Keratinocyte (primary cell): Measurements from ENCODE around the gene ACSL3. TPM values are rescaled to one million over a fixed set of nuclear protein-coding genes. Genes with fewer than 3 reads are reported as not detected.

Experiments used
- DNase-seq: peaks from one replicate; pipeline ENCODE4 v3.0.0-alpha.2; 2011; ENCODE audit warnings: low read depth, missing footprints, low spot score
- FAIRE-seq: peaks from 2 replicates; lab custom pipeline; 2011; peaks lifted over from hg19 to GRCh38; lab: Jason Lieb, UNC
- H2AFZ ChIP-seq: 2 replicates; pipeline ENCODE4 v1.6.0; 2012; ENCODE audit warnings: low read length, control low read depth, inconsistent platforms; ENCODE audit not compliant: control insufficient read depth
- H3K27ac ChIP-seq: 2 replicates; pipeline ENCODE4 v1.5.1; 2011; ENCODE audit warnings: low read length; ENCODE audit not compliant: control insufficient read depth, insufficient read depth
- H3K27me3 ChIP-seq: 3 replicates; pipeline ENCODE4 v1.6.0; 2011; ENCODE audit warnings: low read length; ENCODE audit not compliant: control insufficient read depth, insufficient read depth; ENCODE audit errors: extremely low read depth
- H3K36me3 ChIP-seq, 2 experiments: 2 replicates in 1 of 2; 3 replicates in 1 of 2; pipeline ENCODE4 v1.5.1; 2011; ENCODE audit warnings: low read length in 2 of 2, mild to moderate bottlenecking in 1 of 2; ENCODE audit not compliant: control insufficient read depth in 2 of 2, insufficient read depth in 2 of 2; ENCODE audit errors: extremely low read depth in 1 of 2
- H3K4me1 ChIP-seq: 3 replicates; pipeline ENCODE4 v1.5.1; 2011; ENCODE audit warnings: low read length; ENCODE audit not compliant: control insufficient read depth, insufficient read depth; ENCODE audit errors: extremely low read depth
- H3K4me2 ChIP-seq: 3 replicates; pipeline ENCODE4 v1.6.0; 2011; ENCODE audit warnings: low read depth, low read length; ENCODE audit not compliant: control insufficient read depth, insufficient read depth; ENCODE audit errors: extremely low read depth
- H3K4me3 ChIP-seq, 3 experiments: fragments of 200-600 bp in 1 of 3; sonication (generic) in 1 of 3; 2 replicates in 2 of 3; 3 replicates in 1 of 3; pipeline ENCODE4 v1.5.1; 2011 to 2016; ENCODE audit warnings: low read length in 3 of 3, mild to moderate bottlenecking in 3 of 3, control low read depth in 2 of 3, inconsistent platforms in 1 of 3, low read depth in 1 of 3, mixed read lengths in 1 of 3, mixed run types in 1 of 3, moderate library complexity in 1 of 3; ENCODE audit not compliant: control insufficient read depth in 2 of 3, insufficient read depth in 2 of 3; ENCODE audit errors: extremely low read depth in 1 of 3
- H3K79me2 ChIP-seq: 2 replicates; pipeline ENCODE4 v1.6.0; 2012; ENCODE audit warnings: low read length; ENCODE audit not compliant: control insufficient read depth, insufficient read depth
- H3K9ac ChIP-seq: 3 replicates; pipeline ENCODE4 v1.6.0; 2011; ENCODE audit warnings: low read length; ENCODE audit not compliant: control insufficient read depth, insufficient read depth; ENCODE audit errors: extremely low read depth
- H3K9me1 ChIP-seq: 3 replicates; pipeline ENCODE4 v1.6.0; 2011; ENCODE audit warnings: low read length; ENCODE audit not compliant: control insufficient read depth, insufficient read depth; ENCODE audit errors: extremely low read depth
- H3K9me3 ChIP-seq: 2 replicates; pipeline ENCODE4 v1.5.1; 2012; ENCODE audit warnings: low read depth, low read length; ENCODE audit not compliant: control insufficient read depth
- H4K20me1 ChIP-seq: 3 replicates; pipeline ENCODE4 v1.6.0; 2011; ENCODE audit warnings: low read length; ENCODE audit not compliant: control insufficient read depth, insufficient read depth; ENCODE audit errors: extremely low read depth
- EZH2 ChIP-seq: IDR thresholded peaks from one replicate; pipeline ENCODE4 v1.6.1; 2012; ENCODE audit warnings: inconsistent platforms, mild to moderate bottlenecking, low read length, moderate library complexity
- dilution Hi-C: fragments of 300-500 bp; cut with MboI; formaldehyde crosslinking; loops from one replicate; pipeline ENCODE4 v1.7.0; 2020; ENCODE audit warnings: low sequenced_read_pairs; ENCODE audit not compliant: extremely low pct_ligation_motif_present
- polyA plus RNA-seq, 5 experiments: library from polyadenylated mRNA; depleted of rRNA in 3 of 5; stranded (reverse) in 3 of 5; stranded (forward) in 1 of 5; unstranded in 1 of 5; fragments of >200 nt; gene quantifications; 1 replicate in 1 of 5; 2 replicates in 3 of 5; 3 replicates in 1 of 5; pipeline versions ENCODE4 v1.2.1 to v1.2.3, GENCODE V29; 2011 to 2012; ENCODE audit warnings: missing spikeins in 2 of 5, low read depth in 1 of 5, low replicate concordance in 1 of 5
- TF ChIP-seq, protein P1 (sequence below), 3 experiments: IDR thresholded peaks in 1 of 3; conservative IDR thresholded peaks in 1 of 3; optimal IDR thresholded peaks in 1 of 3; 2 replicates in 2 of 3; 3 replicates in 1 of 3; pipeline versions ENCODE3 to v1.5.1; 2011; ENCODE audit warnings: low read length in 3 of 3, mild to moderate bottlenecking in 3 of 3, moderate library complexity in 2 of 3, control low read depth in 1 of 3, inconsistent platforms in 1 of 3; ENCODE audit not compliant: insufficient read depth in 2 of 3; ENCODE audit errors: extremely low read depth in 1 of 3

Gene ACSL3
- polyA plus RNA-seq, 1 donor (not counting 4 experiments of a cell fraction or from before 2014, with no cell fraction given) = 197 TPM

DNA sequence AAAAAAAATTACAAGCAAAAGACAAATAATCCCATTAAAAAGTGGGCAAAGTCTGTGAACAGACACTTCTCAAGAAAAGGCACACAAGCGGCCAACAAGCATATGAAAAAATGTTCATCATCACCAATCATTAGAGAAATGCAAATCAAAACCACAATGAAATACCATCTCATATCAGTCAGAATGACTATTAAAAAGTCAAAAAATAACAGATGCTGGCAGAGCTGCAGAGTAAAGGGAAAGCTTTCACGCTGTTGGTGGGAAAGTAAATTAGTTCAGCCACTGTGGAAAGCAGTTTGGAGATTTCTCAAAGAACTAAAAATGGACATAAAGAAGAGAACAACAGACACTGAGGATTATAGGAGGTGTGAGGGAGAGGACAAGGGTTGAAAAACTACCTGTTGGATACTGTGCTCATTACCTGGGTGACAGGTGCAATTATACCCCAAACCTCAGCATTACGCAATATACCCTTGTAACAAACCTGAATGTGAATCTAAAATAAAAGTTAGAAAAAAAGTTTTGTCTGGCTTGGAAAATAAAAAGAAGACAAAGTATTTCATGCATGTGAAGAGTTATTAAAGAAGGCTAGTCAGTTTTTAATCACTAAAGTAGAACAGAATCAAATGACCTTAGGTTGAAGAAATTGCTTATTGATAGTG lies 8.7 kb upstream of the ACSL3 start:
- peaks cover 11% of the 10 kb centered on the region for H3K4me1 ChIP-seq
- H3K79me2 ChIP-seq = no peaks in the 10 kb centered on the region
- dilution Hi-C loops = no loop called here
- H3K27ac ChIP-seq = no peak overlapping the region
- H3K9ac ChIP-seq = no peak overlapping the region
- H3K9me3 ChIP-seq = no peaks in the 10 kb centered on the region
- FAIRE-seq (no peak), DNase-seq (no peak)
- H3K27me3 ChIP-seq = no peaks in the 10 kb centered on the region
- no peak overlapping the region for H3K4me2 ChIP-seq
- H3K4me3 ChIP-seq = no peak overlapping the region
- H2AFZ ChIP-seq = no peak overlapping the region
- H4K20me1 ChIP-seq = no peaks in the 10 kb centered on the region
- H3K9me1 ChIP-seq = no peaks in the 10 kb centered on the region
- TF ChIP-seq EZH2 = no peak
- TF ChIP-seq, protein P1, sequence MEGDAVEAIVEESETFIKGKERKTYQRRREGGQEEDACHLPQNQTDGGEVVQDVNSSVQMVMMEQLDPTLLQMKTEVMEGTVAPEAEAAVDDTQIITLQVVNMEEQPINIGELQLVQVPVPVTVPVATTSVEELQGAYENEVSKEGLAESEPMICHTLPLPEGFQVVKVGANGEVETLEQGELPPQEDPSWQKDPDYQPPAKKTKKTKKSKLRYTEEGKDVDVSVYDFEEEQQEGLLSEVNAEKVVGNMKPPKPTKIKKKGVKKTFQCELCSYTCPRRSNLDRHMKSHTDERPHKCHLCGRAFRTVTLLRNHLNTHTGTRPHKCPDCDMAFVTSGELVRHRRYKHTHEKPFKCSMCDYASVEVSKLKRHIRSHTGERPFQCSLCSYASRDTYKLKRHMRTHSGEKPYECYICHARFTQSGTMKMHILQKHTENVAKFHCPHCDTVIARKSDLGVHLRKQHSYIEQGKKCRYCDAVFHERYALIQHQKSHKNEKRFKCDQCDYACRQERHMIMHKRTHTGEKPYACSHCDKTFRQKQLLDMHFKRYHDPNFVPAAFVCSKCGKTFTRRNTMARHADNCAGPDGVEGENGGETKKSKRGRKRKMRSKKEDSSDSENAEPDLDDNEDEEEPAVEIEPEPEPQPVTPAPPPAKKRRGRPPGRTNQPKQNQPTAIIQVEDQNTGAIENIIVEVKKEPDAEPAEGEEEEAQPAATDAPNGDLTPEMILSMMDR (optimal IDR thresholded peaks at IDR 0.05 in 1 of 3, IDR thresholded peaks at IDR 0.05 in 1 of 3, conservative IDR thresholded peaks at IDR 0.05 in 1 of 3; ENCODE audit: extremely low read depth in 1 of 3, insufficient read depth in 2 of 3, low read length in 3 of 3) = no peak
- H3K36me3 ChIP-seq = no peaks in the 10 kb centered on the region

DNA sequence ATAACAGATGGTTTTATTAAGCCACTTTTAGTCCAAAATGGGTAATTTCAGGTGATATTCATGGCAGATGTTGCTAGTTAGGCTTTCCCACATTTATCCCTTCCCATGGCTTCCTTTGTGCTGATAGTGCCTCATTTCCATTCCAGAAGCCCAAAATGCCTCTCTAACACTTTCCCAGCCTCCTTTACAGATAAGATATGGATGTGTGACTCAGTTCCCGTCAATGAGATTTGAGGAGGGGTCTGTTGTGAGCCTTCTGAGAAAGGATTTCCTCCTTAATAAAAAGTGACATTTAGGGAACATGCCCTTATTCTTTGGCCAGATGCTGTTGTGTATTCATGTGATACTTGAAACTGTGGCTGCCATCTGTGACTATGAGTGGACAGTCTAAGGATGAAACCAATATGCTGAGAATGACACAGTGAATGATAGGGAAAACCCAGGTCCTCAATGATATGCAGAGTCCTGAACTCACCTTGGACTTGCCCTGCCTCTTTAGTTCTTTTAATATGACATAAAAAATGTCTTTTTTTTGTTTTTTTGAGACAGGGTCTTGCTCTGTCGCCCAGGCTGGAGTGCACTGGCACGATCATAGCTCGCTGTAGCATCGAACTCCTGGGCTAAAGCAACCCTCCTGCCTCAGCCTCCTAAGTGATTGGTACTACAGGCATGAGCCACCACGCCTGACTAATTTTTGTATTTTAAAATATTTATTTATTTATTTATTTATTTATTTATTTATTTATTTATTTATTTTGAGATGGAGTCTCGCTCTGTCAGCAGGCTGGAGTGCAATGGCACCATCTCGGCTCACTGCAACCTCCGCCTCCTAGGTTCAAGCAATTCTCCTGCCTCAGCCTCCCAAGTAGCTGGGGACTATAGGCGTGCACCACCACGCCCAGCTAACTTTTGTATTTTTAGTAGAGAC lies 5.8 kb upstream of the ACSL3 start:
- TF ChIP-seq, protein P1 (optimal IDR thresholded peaks at IDR 0.05 in 1 of 3, IDR thresholded peaks at IDR 0.05 in 1 of 3, conservative IDR thresholded peaks at IDR 0.05 in 1 of 3; ENCODE audit: extremely low read depth in 1 of 3, insufficient read depth in 2 of 3, low read length in 3 of 3) = no peak
- no peak for TF ChIP-seq EZH2
- H3K27ac ChIP-seq = no peak overlapping the region
- no peaks in the 10 kb centered on the region for H4K20me1 ChIP-seq
- no peaks in the 10 kb centered on the region for H3K9me3 ChIP-seq
- H3K4me3 ChIP-seq = no peak overlapping the region
- no peak for FAIRE-seq
- peaks cover 12% of the 10 kb centered on the region for H3K4me1 ChIP-seq
- no peaks in the 10 kb centered on the region for H3K36me3 ChIP-seq
- no peaks in the 10 kb centered on the region for H3K27me3 ChIP-seq
- H3K79me2 ChIP-seq = no peaks in the 10 kb centered on the region
- no peak for DNase-seq
- no peak overlapping the region for H2AFZ ChIP-seq
- no peak overlapping the region for H3K9ac ChIP-seq
- H3K9me1 ChIP-seq = no peaks in the 10 kb centered on the region
- H3K4me2 ChIP-seq = no peak overlapping the region
- dilution Hi-C loops = no loop called here
